Left ventricle myocardium inferior (tissue), 1 donor: ENCODE results near the gene TAAR6. TPM values are rescaled to one million over a fixed set of nuclear protein-coding genes. Genes with fewer than 3 reads are reported as not detected.
"Not testable (repeated sequence)": the region's sequence is repeated elsewhere in the genome, so short reads cannot be mapped to it uniquely, and the experiment has no call there.

ENCODE experiments used
- DNase-seq: peaks from one replicate; pipeline ENCODE4 v3.0.0-alpha.2; 2020
- H3K27ac ChIP-seq: fragments of 200-600 bp; replicated peaks from 2 replicates; pipeline ENCODE4 v1.8.0; 2021
- H3K27me3 ChIP-seq: fragments of 200-600 bp; 2 replicates; pipeline ENCODE4 v1.8.0; 2021; ENCODE audit warnings: low read depth
- H3K36me3 ChIP-seq: fragments of 200-600 bp; 2 replicates; pipeline ENCODE4 v1.8.0; 2021
- H3K4me1 ChIP-seq: fragments of 200-600 bp; 2 replicates; pipeline ENCODE4 v1.8.0; 2021
- H3K4me3 ChIP-seq: fragments of 200-600 bp; 2 replicates; pipeline ENCODE4 v1.8.0; 2021; ENCODE audit warnings: mild to moderate bottlenecking, moderate library complexity
- H3K9me3 ChIP-seq: fragments of 200-600 bp; replicated peaks from 2 replicates; pipeline ENCODE4 v1.8.0; 2021
- CTCF ChIP-seq: fragments of 200-600 bp; IDR thresholded peaks from 2 replicates; pipeline ENCODE4 v1.8.0; 2021; ENCODE audit warnings: antibody characterized with exemption, mild to moderate bottlenecking, borderline replicate concordance
- intact Hi-C: fragments of 100-400 bp; cut with micrococcal nuclease; formaldehyde crosslinking; loops from one replicate; pipeline ENCODE4 v1.11.0; 2022
- total RNA-seq: library from RNA; stranded (reverse); fragmentation: NEBNext Ultra II Directional; extraction: Animal tissue kit (Norgen Biotek cat#: 25700); gene quantifications from one replicate; pipeline ENCODE4 v1.2.1, GENCODE V29; 2021
- donor health status: DM: no; HTN: yes; CAD: no; lungs with severe emphysema.

The TAAR6 gene
- total RNA-seq, 1 donor from 2014 or later, result not detected

- Histone ChIP-seq H3K36me3 (no peaks in the 10 kb centered on the region), H3K4me3 (no peak overlapping the region), H3K27ac (no peak overlapping the region), H3K4me1 (no peaks in the 10 kb centered on the region), H3K27me3 (peaks cover 16% of the 10 kb centered on the region), H3K9me3 (no peaks in the 10 kb centered on the region)
- intact Hi-C loops, result no loop called here
- no peak for TF ChIP-seq CTCF
- no peak for DNase-seq
Observed at GRCh38 chr6:132548746-132549463, 21.2 kb upstream of the TAAR6 start.

- no peak overlapping the region for H3K27ac ChIP-seq
- DNase-seq, result no peak
- no peaks in the 10 kb centered on the region for H3K36me3 ChIP-seq
- H3K4me3 ChIP-seq, result no peak overlapping the region
- no peaks in the 10 kb centered on the region for H3K4me1 ChIP-seq
- intact Hi-C loops, result no loop called here
- H3K9me3 ChIP-seq, result no peaks in the 10 kb centered on the region
- TF ChIP-seq CTCF, result no peak
- H3K27me3 ChIP-seq, result peaks cover 32% of the 10 kb centered on the region
Observed at GRCh38 chr6:132551214-132551613, 18.9 kb upstream of the TAAR6 start.

- H3K4me1 ChIP-seq, result no peaks in the 10 kb centered on the region
- H3K36me3 ChIP-seq, result no peaks in the 10 kb centered on the region
- H3K27me3 ChIP-seq, result peaks cover 42% of the 10 kb centered on the region
- intact Hi-C loops, result no loop called here
- DNase-seq, result no peak
- no peak within 1 kb of the TSS for H3K27ac ChIP-seq
- TF ChIP-seq CTCF, result no peak
- H3K4me3 ChIP-seq, result no peak within 1 kb of the TSS
- H3K9me3 ChIP-seq, result no peaks in the 10 kb centered on the region
Observed at GRCh38 chr6:132552372-132552771, 17.8 kb upstream of the TAAR6 start, which contains the start of gene TAAR8. TAAR8 (plus strand) TSS chr6:132552672; CDS start chr6:132552693, 21 bp downstream.

GRCh38 chr6:132560087-132560486 is 10.0 kb upstream of the TAAR6 start:
- DNase-seq, intact Hi-C loops, H3K36me3 ChIP-seq, H3K27ac ChIP-seq, H3K4me3 ChIP-seq, H3K9me3 ChIP-seq, H3K4me1 ChIP-seq: not testable (repeated sequence)
- peaks cover 69% of the 10 kb centered on the region for H3K27me3 ChIP-seq

GRCh38 chr6:132566404-132566803 is 3.7 kb upstream of the TAAR6 start:
- intact Hi-C loops, result no loop called here
- H3K4me3 ChIP-seq, result no peak overlapping the region
- no peak for DNase-seq
- H3K36me3 ChIP-seq, result no peaks in the 10 kb centered on the region
- H3K4me1 ChIP-seq, result no peaks in the 10 kb centered on the region
- H3K27ac ChIP-seq, result no peak overlapping the region
- peaks cover 57% of the 10 kb centered on the region for H3K27me3 ChIP-seq
- no peaks in the 10 kb centered on the region for H3K9me3 ChIP-seq
- TF ChIP-seq CTCF, result no peak

- Histone ChIP-seq H3K27me3 (peaks cover 56% of the 10 kb centered on the region), H3K4me3 (no peak overlapping the region), H3K36me3 (no peaks in the 10 kb centered on the region), H3K27ac (no peak overlapping the region), H3K4me1 (no peaks in the 10 kb centered on the region), H3K9me3 (no peaks in the 10 kb centered on the region)
- TF ChIP-seq CTCF, result no peak
- no peak for DNase-seq
- intact Hi-C loops, result no loop called here
Observed at GRCh38 chr6:132567566-132567965, 2.6 kb upstream of the TAAR6 start.
